Stimulated activated CD4-positive, alpha-beta T cell treated with anti-CD3 and anti-CD28 coated beads, Interleukin-4, amount 100 ng/mL, for 24 hours (primary cell): Measurements from ENCODE around the gene DHCR24.
"Not testable (repeated sequence)": the region's sequence is repeated elsewhere in the genome, so short reads cannot be mapped to it uniquely, and the experiment has no call there.

Experiments
- DNase-seq: peaks from one replicate; pipeline ENCODE4 v3.0.0-alpha.2; 2020

DHCR24 gene

GRCh38 chr1:54885807-54886723, 930 bp downstream of the DHCR24 start:
- no peak for DNase-seq

- no peak for DNase-seq
Observed at GRCh38 chr1:54885237-54885679, 1.7 kb downstream of the DHCR24 start.

DNA sequence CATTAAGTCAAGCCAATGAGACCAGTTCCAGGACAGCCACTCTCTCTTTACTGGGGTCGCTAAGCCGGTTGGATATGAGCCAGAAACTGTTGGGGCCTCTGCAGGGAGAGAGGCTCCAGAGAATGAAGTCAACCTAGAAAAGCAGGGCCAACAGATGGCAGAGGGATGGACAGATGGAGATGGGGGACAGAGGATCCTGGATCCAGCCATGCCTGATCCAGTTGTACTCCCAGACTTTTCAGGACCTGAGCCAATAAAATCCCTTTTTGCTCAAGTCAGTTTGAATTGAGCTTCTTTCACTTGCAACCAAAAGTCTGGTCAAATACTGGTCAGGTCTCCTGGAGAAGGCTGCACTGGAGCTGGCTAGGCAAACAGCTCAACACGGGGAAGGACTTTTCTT, 2.2 kb downstream of the DHCR24 start:
- DNase-seq = no peak

DNA sequence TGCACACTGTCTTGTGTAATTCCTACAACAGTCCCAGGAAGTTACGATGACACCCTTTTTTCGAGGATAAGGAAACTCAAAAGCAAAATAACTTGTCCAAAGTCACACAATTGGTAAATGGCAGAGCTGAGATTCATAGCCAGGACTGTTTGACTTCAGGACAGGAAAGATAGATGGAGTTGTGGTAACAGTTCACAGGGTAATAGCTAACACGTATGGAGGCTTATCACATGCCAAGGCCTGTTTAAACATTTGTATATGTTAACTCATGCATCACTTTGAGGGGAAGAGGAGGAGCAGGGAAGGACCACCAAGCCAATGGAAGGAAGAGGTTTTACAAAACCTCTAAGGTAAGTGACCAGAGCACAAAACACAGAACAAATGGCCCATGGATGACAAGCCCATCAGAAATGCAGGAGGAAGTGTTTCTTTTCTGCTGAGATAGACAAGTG, 2.8 kb downstream of the DHCR24 start:
- no peak for DNase-seq

- DNase-seq = no peak
Observed at GRCh38 chr1:54883349-54884102, 3.5 kb downstream of the DHCR24 start.

DNA sequence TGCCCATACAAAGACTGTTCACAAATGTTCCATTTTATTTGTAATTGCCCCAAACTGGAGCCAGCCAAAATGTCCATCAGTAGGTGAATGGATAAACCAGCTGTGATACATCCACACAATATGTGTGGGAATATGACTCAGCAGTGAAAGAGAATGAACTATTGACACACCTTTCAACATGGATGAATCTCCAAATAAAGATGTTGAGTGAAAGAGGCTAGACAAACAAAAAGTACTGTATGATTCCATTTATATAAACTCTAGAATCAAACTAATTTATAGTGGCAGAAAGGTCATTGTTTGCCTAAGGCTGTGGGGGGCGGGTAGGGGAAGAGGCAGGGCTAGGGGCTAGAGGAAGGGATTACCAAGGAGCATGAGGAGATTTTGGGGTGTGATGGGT, 4.5 kb downstream of the DHCR24 start:
- DNase-seq = no peak

DNA sequence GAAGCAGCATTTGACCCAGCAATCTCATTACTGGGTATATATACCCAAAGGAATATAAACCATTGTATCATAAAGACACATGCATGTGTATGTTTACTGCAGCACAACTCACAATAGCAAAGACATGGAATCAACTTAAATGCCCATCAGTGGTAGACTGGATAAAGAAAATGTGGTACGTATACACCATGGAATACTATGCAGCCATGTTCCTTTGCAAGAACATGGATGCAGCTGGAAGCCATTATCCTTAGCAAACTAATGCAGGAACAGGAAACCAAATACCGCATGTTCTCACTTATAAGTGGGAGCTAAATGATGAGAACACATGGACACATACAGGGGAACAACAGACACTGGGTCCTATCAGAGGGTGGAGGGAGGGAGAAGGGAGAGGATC, 5.4 kb downstream of the DHCR24 start:
- not testable (repeated sequence) for DNase-seq

GRCh38 chr1:54879872-54880271, 7.1 kb downstream of the DHCR24 start:
- DNase-seq = no peak

- DNase-seq = no peak
Observed at GRCh38 chr1:54876814-54877213, 10.2 kb downstream of the DHCR24 start.

DNA sequence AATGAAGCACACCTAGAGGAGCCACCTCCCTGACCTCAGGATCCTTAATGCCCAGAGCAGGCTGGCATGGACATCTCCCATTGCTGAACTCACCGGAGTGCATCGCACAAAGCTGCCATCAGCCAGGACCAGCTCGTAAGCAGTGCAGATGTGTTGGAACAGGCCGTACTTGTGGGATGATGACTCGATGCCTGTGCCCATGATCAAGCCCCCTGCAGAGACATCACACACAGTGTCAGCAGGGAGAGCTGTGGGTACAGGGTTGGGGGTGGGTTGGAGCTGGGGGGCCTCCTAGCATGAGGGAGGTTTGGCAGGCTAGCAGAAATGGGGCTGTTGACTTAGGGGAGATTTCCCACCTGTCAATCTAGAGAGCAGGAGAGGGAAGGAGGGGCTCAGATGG, 12.0 kb downstream of the DHCR24 start:
- DNase-seq = no peak

DNA sequence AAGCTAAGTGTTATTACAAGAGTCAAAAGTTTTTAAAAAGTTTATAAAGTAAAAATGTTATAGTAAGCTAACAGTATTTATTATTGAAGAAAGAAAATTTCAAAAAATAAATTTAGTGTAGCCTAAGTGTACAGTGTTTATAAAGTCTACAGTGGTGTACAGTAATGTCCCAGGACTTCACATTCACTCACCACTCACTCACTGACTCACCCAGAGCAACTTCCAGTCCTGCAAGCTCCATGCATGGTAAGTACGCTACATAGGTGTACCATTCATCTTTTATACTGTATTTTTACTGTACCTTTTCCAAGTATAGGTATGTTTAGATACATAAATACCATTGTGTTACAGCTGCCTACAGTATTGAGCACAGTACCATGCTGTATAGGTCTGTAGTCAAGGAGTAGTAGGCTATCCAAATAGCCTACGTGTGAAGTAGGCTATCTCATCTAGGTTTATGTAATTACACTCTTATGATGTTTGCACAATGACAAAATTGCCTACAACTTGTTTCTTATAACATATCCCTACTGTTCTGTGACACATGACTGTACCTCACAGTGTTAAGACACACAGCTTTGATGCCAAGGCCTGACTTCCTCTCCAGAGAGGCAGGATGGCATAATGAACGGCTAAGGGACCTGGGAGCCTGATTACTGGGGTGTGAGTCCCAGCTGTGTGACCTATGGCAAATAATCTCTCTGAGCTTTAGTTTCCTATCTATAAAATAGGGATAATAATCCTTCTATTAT, 12.7 kb downstream of the DHCR24 start:
- DNase-seq = no peak

- no peak for DNase-seq
Observed at GRCh38 chr1:54872036-54872331, 15.0 kb downstream of the DHCR24 start.

- DNase-seq = no peak
Observed at GRCh38 chr1:54871275-54872035, 15.5 kb downstream of the DHCR24 start.

DNA sequence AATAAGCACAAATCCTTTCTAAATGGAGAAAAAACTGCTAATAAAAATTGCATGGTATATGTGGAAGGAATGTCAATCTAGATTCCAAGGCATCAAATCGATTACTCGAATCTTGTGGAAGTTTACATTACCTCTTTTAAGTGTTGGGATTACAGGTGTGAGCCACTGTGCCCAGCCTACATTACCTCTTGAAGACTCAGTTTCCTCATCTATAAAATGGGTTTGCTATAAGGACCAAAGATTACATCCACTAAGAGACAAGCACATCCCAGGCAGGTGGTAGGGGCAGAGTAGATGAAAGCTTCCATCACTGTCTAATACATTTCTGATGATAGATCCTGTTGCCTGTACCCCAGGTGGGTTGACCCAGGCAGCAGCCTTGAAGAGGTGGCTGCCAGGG, 16.1 kb downstream of the DHCR24 start:
- no peak for DNase-seq

DNA sequence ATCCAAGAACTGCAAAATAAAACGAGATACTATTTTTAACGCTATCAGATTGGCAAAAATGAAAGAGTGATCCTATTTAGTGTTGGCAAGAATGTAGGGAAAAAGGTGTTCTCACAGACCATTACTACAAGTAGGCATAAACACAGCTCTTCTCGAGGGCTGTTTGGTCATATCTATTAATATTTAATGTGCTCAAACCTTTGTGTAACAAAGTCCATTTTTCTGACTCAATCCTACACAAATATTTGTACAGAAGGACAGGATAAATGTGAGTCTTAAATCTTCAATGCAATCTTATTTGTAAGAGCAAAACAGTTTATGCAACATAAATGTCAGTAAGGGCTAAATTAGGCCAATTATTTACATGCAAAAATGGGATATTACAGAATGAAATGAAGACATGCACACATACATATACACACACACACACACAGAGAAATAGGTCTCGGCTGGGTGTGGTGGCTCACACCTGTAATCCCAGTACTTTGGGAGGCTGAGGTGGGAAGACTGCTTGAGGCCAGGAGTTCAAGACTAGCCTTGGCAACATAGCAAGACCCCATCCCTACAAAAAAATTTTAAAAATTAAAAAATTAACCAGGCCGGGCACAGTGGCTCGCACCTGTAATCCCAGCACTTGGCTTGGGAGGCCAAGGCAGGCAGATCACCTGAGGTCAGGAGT, 17.7 kb downstream of the DHCR24 start:
- no peak for DNase-seq

- no peak for DNase-seq
Observed at GRCh38 chr1:54867717-54868057, 19.3 kb downstream of the DHCR24 start.

GRCh38 chr1:54866801-54867716, 19.9 kb downstream of the DHCR24 start:
- no peak for DNase-seq

- no peak for DNase-seq
Observed at GRCh38 chr1:54865238-54866073, 21.5 kb downstream of the DHCR24 start.

DNA sequence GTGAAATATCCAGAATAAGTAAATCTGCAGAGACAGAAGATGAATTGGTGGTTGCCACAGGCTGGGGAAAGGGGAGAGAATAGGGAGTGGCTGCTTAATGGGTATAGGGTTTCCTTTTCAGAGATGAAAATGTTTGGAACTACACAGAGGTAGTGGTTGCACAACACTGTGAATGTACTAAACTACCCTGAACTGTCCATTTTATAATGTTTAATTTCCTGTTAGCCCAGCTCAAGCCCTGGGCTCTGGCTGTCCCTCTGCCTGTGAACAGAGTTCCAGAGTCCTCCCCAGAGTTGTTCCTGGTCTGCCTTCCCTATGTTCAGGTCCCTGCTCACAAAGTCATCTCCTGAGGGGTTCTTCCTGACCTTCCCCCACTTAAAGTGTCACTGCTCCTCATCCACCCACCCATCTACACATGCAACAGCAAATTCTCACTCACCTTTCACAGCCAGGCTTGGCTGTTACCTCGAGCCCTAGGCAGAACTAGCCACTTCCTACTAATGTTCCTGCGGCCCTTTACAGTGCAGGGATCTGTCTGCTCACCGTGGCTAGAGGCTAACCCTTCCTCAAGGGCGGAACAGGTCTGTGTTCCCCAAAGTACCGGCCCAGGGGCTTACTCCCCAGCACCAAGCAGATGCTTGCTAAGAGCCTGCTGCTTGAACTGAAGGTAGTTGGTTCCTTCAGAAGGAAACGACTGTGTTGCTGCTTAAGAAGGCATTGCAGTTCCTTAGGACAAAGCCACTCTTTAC, 22.4 kb downstream of the DHCR24 start:
- DNase-seq = no peak
